GM19043 (cell line): ENCODE measurements around the gene PODXL2.
"Not testable (repeated sequence)": the region's sequence is repeated elsewhere in the genome, so short reads cannot be mapped to it uniquely, and the experiment has no call there.

ENCODE experiments used
- ATAC-seq: cut with Tn5 transposase; IDR thresholded peaks from one replicate; pipeline ENCODE4 v1.9.1; 2021; ENCODE audit warnings: low read depth; ENCODE audit not compliant: unreplicated experiment

The PODXL2 gene

DNA sequence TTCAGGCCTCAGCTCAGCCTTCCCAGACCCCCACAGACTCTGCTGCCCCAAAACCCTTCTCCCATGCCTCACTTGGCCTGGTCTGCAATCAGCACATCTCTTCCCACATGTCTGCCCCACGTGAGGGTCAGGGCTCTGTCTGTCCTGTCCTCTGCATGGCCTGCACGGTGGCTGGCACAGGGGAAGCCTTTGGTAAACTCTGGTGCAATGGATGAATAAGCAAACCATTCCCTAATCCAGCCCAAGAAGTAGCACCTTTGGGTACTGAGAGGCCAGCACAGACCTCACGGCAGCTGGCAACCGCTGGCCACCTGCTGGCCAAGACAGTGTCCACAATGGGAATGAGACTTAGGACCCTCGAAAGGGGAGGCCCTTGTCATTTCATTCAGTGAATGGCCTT is 71.4 kb downstream of the PODXL2 start:
- no peak for ATAC-seq

GRCh38 chr3:127701280-127701911 is 72.4 kb downstream of the PODXL2 start:
- ATAC-seq, result no peak

- ATAC-seq, result no peak
Measured at GRCh38 chr3:127702151-127702578, 73.2 kb downstream of the PODXL2 start.

- not testable (repeated sequence) for ATAC-seq
Measured at GRCh38 chr3:127704840-127705239, 75.9 kb downstream of the PODXL2 start.

DNA sequence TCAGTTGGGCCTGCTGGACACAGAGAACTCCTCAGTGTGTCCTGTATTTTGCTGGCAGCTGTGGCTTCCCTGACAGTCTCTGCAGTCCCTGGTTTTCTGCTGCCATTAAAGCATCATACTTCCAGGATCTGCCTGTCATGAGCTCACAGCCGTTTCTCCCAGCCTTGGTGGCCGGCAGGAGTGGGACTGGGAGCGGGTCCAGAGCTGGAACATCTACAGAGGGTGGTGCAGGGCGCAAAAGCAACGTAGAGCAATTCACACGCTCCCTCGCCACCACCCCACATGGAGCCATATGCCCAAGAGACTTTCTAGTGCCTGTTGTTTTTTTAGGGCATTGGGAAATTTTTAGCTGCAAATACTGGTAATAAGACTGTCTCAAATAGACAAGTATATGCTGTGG is 77.3 kb downstream of the PODXL2 start:
- ATAC-seq, result no peak

DNA sequence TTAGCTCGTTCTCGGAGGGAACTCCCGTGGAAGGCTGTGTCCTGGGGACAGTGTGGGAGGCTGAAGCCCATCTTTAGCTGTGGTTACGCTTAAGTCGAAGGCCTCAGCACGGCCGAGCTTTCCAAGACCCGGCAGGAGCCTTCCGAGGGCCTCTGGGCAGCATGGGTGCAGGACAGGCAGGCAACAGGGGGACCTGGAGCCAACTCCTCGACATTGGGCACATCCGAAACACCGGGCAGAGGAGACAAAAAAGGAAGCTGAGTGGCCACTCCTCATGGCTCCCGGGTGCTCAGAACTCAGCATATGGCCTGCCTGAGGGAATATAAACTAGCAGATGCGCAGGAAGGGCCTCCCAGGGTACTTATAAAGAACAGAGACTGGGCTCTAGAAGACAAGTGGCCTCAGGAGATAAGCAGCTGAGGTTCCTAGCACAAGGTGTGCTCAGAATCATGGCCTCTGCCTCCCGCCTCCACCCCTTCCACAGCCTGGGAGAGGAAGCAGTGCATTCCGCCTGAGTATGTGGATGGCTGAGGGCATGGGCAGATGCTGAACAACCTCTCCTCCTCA is 77.9 kb downstream of the PODXL2 start:
- ATAC-seq, result no peak

DNA sequence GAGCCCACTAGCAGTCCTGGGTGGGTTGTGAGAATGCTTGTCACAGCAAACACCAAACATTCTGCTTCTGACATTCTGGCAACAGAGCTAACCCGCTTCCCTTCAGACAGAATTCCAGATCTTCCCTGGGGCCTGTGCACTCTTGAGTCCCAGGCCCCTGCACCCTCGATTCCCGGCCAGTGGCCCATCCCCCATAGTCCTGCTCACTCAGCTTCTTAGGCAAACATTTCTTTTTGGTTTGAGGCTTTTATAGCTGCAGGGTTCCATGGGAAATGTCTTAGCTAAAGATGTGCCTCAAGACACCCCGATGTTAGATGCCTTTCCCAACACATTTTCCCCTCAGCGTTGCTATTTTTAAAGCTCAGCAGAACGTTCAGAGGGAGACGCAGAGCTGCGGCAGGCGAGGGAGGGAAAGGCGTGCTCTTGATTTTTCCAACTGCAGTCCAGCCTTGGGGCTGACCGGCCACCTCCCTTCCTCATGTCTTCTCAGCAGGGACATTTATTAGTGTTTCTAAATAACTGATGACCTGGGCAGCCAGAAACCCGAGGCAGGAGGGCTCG is 78.9 kb downstream of the PODXL2 start:
- no peak for ATAC-seq

DNA sequence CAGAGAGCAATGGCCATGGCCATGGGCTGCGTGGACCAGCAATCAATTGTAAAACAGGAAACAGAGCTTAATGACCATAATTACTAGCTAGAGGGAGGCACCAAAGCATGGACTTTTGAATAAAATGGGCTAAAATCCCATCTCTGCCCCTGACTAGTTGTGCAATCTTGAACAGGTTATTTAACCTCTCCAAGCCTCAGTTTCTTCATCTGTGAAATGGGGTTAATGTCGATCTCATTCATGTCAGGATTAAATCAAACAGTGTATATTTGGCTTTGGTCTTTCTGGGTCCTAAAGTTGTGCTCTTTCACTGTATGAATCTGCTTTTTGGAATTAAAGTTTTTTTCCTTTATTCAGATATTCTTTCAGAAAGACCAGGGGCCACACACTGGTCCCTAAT is 79.9 kb downstream of the PODXL2 start:
- ATAC-seq, result no peak

DNA sequence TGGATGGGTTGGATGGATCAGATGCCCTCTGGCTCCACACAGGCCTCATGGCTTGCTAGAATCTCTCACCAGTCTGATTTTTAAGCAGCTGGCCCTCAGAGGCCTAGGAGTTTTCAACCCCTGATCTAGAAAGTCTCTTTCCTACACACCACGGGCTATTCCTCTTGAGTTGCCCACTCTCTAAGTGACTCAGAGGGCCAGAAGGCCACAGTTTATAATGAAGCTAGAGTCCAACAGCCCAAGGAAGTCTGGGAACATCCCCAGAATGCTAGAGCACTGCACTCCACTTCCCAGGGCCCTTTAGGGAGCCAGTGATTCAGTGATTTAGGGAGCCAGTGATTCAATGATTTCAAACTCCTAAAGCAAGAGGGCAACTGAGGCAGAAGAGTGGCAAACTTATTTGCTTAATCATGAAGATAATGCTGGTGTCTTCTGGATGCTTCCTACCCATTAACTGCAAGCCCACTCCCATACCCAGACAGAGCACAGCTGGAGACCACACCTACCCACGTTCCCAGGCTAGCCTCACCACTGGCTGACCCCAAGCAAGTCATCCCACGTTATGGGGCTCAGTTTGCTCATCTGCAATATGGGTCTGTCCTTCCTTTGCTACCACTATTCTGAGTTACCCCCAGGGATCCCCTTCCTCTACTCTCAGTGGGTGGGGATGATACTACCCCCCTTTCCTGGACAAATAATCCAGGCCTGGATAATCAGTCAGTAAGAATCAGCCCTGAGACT is 80.5 kb downstream of the PODXL2 start:
- ATAC-seq, result no peak

DNA sequence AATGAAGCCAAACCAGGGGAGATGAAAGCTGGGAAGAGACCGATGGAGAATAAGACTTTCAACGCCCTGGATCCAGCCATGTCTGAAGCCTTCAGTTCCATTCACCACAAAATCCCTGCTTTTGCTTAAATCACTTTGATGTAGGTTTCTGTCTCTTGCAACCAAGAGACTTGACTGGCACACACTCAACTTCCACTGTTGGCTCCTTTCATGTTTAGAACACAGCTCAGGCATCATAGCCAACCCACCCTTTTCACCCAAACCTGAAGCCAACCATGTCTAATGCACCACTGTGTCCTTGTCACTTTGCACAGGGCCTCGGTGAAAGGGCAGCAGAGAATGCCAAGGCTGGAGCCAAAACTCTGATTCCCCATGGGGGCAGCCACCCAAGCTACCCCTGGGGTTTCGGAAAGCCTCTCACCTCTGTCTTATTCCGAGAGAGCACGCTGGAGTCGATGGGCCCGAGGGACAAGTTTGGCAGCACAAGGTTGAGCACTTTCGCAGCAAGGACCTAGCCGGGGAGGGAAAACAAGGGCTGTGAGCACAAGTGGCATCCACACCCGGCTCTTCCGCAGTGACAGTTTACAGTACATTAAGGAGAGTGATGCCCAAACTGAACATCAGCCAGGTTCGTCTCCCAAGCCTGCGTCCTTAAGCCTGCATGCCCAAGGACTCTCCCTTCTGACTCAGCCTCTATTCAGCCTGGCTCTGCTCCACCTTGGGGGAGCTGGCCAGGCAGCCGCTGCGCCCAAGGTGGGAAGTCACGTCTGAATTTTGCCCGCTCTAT is 81.4 kb downstream of the PODXL2 start:
- ATAC-seq, result no peak

- ATAC-seq, result no peak
Measured at GRCh38 chr3:127711021-127711695, 82.2 kb downstream of the PODXL2 start.

DNA sequence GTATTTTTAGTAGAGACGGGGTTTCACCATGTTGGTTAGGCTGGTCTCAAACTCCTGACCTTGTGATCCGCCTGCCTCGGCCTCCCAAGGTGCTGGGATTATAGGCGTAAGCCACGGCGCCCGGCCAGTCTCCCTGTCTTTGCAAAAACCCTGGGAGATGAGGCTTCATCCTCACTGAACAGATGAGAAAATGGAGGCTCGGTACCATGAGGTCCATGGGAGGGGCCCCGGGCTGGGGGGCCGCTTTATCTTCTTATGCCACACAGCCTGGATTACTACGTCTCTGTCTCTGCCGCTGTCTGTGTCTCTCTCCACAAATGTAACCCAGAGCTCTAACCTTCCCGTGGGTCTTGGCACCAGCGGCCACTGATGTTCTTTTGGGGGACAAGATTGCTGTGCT is 82.9 kb downstream of the PODXL2 start:
- no peak for ATAC-seq

DNA sequence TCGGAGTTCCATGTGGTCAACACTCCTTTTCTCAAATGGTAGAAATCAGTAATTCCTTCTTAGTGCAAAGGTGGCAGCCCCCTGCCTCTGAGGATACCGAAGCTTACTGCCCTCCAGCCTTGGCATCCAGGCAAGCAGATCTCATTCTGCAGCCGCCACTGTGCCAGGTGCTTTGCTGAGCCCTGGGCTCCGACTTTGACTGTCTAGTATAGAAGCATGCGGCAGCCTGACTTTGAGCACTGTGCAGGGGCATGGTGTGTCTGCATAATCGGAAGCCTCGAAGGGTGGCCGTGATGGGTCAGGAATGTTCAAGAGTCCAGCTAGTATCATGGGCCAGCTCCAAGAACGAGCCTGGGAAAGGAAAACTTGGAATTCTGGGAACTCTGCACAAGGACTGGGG is 83.5 kb downstream of the PODXL2 start:
- no peak for ATAC-seq

DNA sequence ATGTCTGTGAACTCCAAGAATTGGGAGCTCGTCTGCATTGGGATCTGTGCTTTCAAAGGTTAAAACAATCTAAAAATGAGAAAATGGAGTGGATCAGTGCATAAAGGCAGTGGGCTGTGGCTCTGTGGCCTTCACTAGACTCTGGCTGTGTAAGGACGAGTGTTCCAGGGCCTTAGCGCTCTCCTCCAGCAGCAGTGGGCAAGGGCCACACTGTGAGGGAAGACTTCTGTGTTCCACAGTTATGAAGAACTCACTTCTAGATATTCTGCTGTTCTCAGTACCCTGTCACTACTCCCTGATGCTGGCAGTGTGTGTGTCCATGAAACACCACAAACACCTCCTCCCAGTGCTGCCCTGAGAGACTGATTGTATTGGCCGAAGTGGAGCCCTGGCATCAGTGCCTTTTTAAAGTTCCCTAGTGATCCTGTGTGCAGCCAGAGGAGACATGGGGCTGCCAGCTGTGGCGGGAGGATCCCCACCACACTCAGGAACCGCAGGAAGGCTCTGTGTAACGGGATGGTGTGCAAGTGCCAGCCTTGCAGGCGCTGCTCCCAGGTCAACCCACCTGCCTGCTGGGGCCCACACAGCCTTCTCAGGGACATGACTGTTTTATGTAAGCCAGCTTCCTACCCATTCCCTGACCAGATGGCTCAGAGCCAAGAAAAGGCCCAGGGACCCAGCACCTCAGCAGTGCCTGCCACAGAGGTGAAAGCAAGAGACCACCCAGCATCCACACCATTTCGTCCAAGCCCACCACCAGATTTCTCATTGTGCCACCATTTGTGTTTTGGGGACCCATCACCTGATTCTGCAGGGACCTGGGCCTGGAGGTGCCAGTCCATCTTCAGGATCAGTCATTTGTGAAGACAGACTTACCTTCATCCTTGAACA is 84.1 kb downstream of the PODXL2 start:
- no peak for ATAC-seq

DNA sequence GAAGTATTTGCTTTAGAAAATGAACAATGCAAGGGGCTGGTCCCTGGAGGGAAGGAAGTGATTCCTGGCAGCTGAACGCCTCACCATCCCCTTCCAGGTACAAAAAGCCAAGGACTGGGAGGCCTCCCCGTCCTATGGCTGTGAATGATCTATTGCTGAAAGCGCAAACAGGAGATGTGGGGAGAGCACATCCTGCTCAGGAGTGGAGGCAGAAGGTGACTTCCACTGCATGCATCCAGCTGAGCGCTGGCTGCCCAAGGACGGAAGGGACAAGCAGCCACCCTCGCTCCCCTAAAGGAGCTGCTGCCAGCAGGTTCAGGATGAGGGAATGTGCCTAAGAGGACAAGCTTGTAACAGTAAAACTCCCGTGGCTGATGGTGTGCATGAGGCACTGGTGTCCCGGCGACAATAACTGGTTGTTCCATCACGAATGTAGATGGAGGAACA is 85.2 kb downstream of the PODXL2 start:
- ATAC-seq, result no peak

DNA sequence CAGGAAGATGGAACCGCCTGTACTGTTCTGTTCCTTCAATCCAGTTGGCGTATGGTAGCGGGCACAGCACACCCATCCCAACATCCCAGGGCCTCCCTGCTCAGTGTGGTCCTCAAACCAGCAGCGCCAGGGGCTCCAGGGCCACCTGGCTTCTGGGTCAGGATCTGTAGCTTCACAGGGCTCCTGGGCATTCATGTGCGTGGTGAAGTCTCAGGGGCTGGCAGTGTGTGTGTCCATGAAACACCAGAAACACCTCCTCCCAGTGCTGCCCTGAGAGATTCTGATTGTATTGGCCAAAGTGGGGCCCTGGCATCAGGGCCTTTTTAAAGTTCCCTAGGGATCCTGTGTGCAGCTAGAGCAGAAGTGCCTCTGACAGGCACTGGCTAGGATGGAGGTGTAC is 85.9 kb downstream of the PODXL2 start:
- ATAC-seq, result no peak

DNA sequence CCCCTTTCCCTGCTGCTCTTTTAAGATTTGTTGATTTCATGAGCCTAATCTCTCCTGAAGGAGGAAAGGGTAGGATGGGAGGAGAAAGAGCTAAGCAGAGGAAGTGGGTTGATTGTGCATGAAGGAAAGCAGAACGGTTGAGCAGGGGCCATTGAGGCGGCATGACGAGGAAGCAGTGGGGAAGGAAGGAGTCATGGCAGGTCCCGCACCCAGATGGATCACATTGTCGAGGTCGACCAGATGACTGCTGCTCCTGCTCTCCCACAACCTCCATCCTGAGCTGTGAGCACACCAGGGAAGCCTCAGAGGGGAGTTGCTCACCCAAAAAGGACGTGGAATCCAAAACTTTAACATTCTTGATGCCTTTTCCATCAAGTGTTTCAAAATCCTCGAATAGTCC is 86.5 kb downstream of the PODXL2 start:
- no peak for ATAC-seq

DNA sequence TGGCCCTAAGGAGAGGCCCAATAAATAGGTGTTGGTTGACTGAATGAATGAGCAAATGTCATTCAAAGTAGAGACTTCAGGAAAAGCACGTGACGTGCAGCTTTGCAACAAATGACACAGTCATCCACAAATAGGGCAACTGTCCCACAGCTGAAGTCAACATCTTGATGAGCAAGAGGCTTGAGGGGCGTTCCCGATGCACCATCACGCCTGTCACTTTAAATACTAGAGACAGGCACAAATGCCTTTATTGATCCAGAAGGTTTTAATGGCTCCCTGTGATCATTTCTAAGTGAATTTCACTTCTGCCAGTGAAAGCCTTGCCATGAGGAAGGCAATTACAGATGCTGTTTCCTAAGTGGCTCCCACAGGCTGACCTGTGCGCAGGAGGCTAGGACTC is 87.4 kb downstream of the PODXL2 start:
- no peak for ATAC-seq
